HCT116 (cell line): ENCODE results near the gene ZC3H6. TPM values are rescaled to one million over a fixed set of nuclear protein-coding genes. Genes with fewer than 3 reads are reported as not detected.

Experiments used
- ATAC-seq: fragments of 200-7000 bp; cut with Tn5 transposase; 2 replicates; pipeline ENCODE4 v1.9.1; 2020; ENCODE audit warnings: mild to moderate bottlenecking, moderate library complexity
- BruUV-seq: library from RNA; stranded (reverse); fragments of 400-500 nt; replicated peaks from 2 replicates; lab custom pipeline; 2021; lab: Mats Ljungman, UMichigan
- CTCF ChIA-PET: fragments of 300-600 bp; sonication (Branson Sonifier 250); formaldehyde crosslinking; loops from one replicate; lab custom pipeline; 2021; ENCODE audit warnings: antibody characterized with exemption; lab: Charles Lee
- POLR2A ChIA-PET: fragments of 300-600, 350-600 bp; sonication (Branson Sonifier 250); formaldehyde crosslinking; loops from one replicate; lab custom pipeline; 2021; ENCODE audit warnings: antibody characterized with exemption; lab: Charles Lee
- RAD21 ChIA-PET, 2 experiments: fragments of 300-600 bp; sonication (Branson Sonifier 250); formaldehyde crosslinking; loops; one replicate each; lab custom pipeline; 2023; ENCODE audit warnings: low total read pairs in 2 of 2; ENCODE audit not compliant: uncharacterized antibody in 2 of 2, unreplicated experiment in 2 of 2, low non-redundant PET in 1 of 2; lab: Charles Lee
- DNase-seq: peaks from one replicate; pipeline ENCODE4 v3.0.0-alpha.2; 2010; ENCODE audit warnings: low read depth, low spot score
- H2AFZ ChIP-seq: fragments of 200-600 bp; shearing (Covaris generic), sonication (generic); 2 replicates; pipeline ENCODE4 v1.6.1; 2017; ENCODE audit warnings: low read depth, mixed run types, mixed read lengths, antibody characterized with exemption, low read length; ENCODE audit not compliant: poor library complexity, severe bottlenecking
- H3K27ac ChIP-seq: 2 replicates; pipeline ENCODE4 v1.5.1; 2012; ENCODE audit warnings: low read depth, low read length
- H3K27me3 ChIP-seq: fragments of 200-600 bp; sonication (generic); 2 replicates; pipeline ENCODE4 v1.6.1; 2016; ENCODE audit warnings: mixed run types, low read length, mixed read lengths; ENCODE audit not compliant: insufficient read depth
- H3K36me3 ChIP-seq, 2 experiments: fragments of 200-500 bp in 1 of 2; fragments of 200-600 bp in 1 of 2; sonication (Bioruptor generic) in 1 of 2; sonication (generic) in 1 of 2; 2 replicates each; pipeline versions ENCODE4 v1.5.1 to v1.6.1; 2014 to 2016; ENCODE audit warnings: low read length in 2 of 2, inconsistent platforms in 1 of 2, mixed read lengths in 1 of 2, mixed run types in 1 of 2; ENCODE audit not compliant: insufficient read depth in 2 of 2, control insufficient read depth in 1 of 2
- H3K4me1 ChIP-seq, 2 experiments: fragments of 200-600 bp in 1 of 2; sonication (generic) in 1 of 2; 2 replicates each; pipeline versions ENCODE4 v1.5.1 to v1.6.1; 2012 to 2017; ENCODE audit warnings: low read length in 2 of 2, inconsistent platforms in 1 of 2, mild to moderate bottlenecking in 1 of 2, mixed read lengths in 1 of 2, mixed run types in 1 of 2, moderate library complexity in 1 of 2; ENCODE audit not compliant: insufficient read depth in 2 of 2, control insufficient read depth in 1 of 2
- H3K4me2 ChIP-seq: fragments of 200-600 bp; sonication (generic); 2 replicates; pipeline ENCODE4 v1.6.1; 2017; ENCODE audit warnings: mixed run types, low read length, mixed read lengths
- H3K4me3 ChIP-seq, 2 experiments: fragments of 200-600 bp in 1 of 2; sonication (generic) in 1 of 2; replicated peaks in 1 of 2; 2 replicates each; pipeline ENCODE4 v1.5.1; 2011 to 2016; ENCODE audit warnings: low read length in 2 of 2, control low read depth in 1 of 2, low read depth in 1 of 2, mild to moderate bottlenecking in 1 of 2, mixed read lengths in 1 of 2, mixed run types in 1 of 2
- H3K79me2 ChIP-seq: fragments of 200-600 bp; sonication (generic); 2 replicates; pipeline ENCODE4 v1.6.1; 2017; ENCODE audit warnings: mild to moderate bottlenecking, mixed run types, low read length, moderate library complexity, mixed read lengths; ENCODE audit not compliant: insufficient read depth
- H3K9ac ChIP-seq: fragments of 200-600 bp; sonication (generic); 2 replicates; pipeline ENCODE4 v1.6.1; 2016; ENCODE audit warnings: low read length, mixed read lengths
- H3K9me2 ChIP-seq: fragments of 200-600 bp; sonication (generic), shearing (Covaris generic); 2 replicates; pipeline ENCODE4 v1.6.1; 2017; ENCODE audit warnings: mixed run types, mild to moderate bottlenecking, moderate library complexity; ENCODE audit not compliant: insufficient read depth
- H3K9me3 ChIP-seq, 2 experiments: fragments of 200-500 bp in 1 of 2; fragments of 200-600 bp in 1 of 2; sonication (Bioruptor generic) in 1 of 2; sonication (generic) in 1 of 2; 2 replicates each; pipeline ENCODE4 v1.6.1; 2014 to 2017; ENCODE audit warnings: low read length in 2 of 2, mixed read lengths in 2 of 2, inconsistent platforms in 1 of 2, low read depth in 1 of 2, mild to moderate bottlenecking in 1 of 2, mixed run types in 1 of 2, moderate library complexity in 1 of 2; ENCODE audit not compliant: control insufficient read depth in 1 of 2, insufficient read depth in 1 of 2
- H4K20me1 ChIP-seq: fragments of 200-600 bp; sonication (generic), shearing (Covaris generic); 2 replicates; pipeline ENCODE4 v1.6.1; 2017; ENCODE audit warnings: mixed run types, mild to moderate bottlenecking, moderate library complexity; ENCODE audit not compliant: insufficient read depth
- ELF1 ChIP-seq: IDR thresholded peaks from 2 replicates; pipeline ENCODE4 v1.6.1; 2012; ENCODE audit warnings: low read depth, borderline replicate concordance
- FOSL1 ChIP-seq: IDR thresholded peaks from 2 replicates; pipeline ENCODE4 v1.6.1; 2012; ENCODE audit warnings: low read depth
- POLR2A ChIP-seq: IDR thresholded peaks from 2 replicates; pipeline ENCODE4 v1.7.0; 2011; ENCODE audit warnings: borderline replicate concordance; ENCODE audit not compliant: insufficient read depth, insufficient read length; ENCODE audit errors: extremely low read depth
- POLR2AphosphoS5 ChIP-seq: IDR thresholded peaks from 2 replicates; pipeline ENCODE4 v1.6.1; 2011; ENCODE audit warnings: mild to moderate bottlenecking, low read depth, low read length, moderate library complexity
- RAD21 ChIP-seq: IDR thresholded peaks from 2 replicates; pipeline ENCODE4 v1.6.1; 2012; ENCODE audit warnings: low read depth, mild to moderate bottlenecking
- SIN3A ChIP-seq: IDR thresholded peaks from 2 replicates; pipeline ENCODE4 v1.6.1; 2012; ENCODE audit warnings: low read depth
- TCF7L2 ChIP-seq: IDR thresholded peaks from 2 replicates; pipeline ENCODE4 v1.7.0; 2011; ENCODE audit warnings: borderline replicate concordance, inconsistent platforms; ENCODE audit not compliant: insufficient read depth, insufficient read length; ENCODE audit errors: extremely low read depth
- YY1 ChIP-seq: IDR thresholded peaks from 2 replicates; pipeline ENCODE4 v1.6.1; 2011; ENCODE audit warnings: low read length, low read depth, moderate library complexity, mild to moderate bottlenecking; ENCODE audit not compliant: insufficient replicate concordance; ENCODE audit errors: extremely low read depth
- ZFX ChIP-seq: fragments of 450-650 bp; IDR thresholded peaks from 2 replicates; pipeline ENCODE4 v1.6.1; 2017
- ZNF274 ChIP-seq: fragments of 200-500 bp; sonication (Bioruptor generic); IDR thresholded peaks from 2 replicates; pipeline ENCODE4 v1.6.1; 2014; ENCODE audit warnings: mild to moderate bottlenecking, low read depth, low read length, inconsistent platforms
- intact Hi-C: fragments of 100-400 bp; cut with micrococcal nuclease; formaldehyde crosslinking; loops from 2 replicates; pipeline ENCODE4 v1.10.0; 2022
- total RNA-seq: library from RNA; stranded (reverse); gene quantifications from one replicate; pipeline ENCODE4 v1.2.1, GENCODE V29; 2021; ENCODE audit not compliant: unreplicated experiment
- TF ChIP-seq, protein P1 (sequence below): IDR thresholded peaks from 2 replicates; pipeline ENCODE4 v1.6.1; 2011; ENCODE audit warnings: mild to moderate bottlenecking, low read length, moderate library complexity; ENCODE audit not compliant: insufficient replicate concordance; ENCODE audit errors: extremely low read depth
- TF ChIP-seq, protein P2 (sequence below), 3 experiments: fragments of 200-600 bp in 1 of 3; sonication (generic) in 1 of 3; IDR thresholded peaks in 2 of 3; conservative IDR thresholded peaks in 1 of 3; 2 replicates each; pipeline ENCODE4 v1.5.1; 2012 to 2017; ENCODE audit warnings: low read depth in 2 of 3, low read length in 2 of 3, antibody characterized with exemption in 1 of 3, borderline replicate concordance in 1 of 3, control low read depth in 1 of 3, mild to moderate bottlenecking in 1 of 3, mixed read lengths in 1 of 3, mixed run types in 1 of 3, moderate library complexity in 1 of 3; ENCODE audit not compliant: insufficient read depth in 1 of 3

The ZC3H6 gene
- total RNA-seq, 1 experiment from 2014 or later = 7.0 TPM

DNA sequence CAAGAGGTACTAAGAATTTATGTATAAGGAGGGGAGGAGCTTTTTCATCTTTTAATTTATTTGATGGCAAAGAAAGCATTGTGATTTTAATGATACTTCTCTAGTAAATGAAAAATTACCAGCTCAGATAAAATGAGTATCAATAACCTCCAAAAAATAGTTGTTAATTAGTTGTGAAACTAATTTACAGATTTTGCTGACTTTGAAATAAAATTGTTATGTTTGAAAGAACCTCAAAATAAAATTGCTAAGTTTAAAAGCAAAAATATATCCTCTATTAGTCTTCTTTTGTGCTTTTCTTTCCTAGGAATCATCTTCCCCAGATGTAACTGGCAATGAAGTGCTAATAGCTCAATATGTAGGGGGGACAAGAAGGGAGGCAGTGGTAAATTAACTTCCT, 36.5 kb downstream of the ZC3H6 start:
- Histone ChIP-seq H3K9ac (no peak overlapping the region), H3K27ac (no peak overlapping the region), H3K9me2 (no peaks in the 10 kb centered on the region), H3K4me2 (no peak overlapping the region), H2AFZ (no peak overlapping the region), H3K9me3 (no peaks in the 10 kb centered on the region), H4K20me1 (no peaks in the 10 kb centered on the region), H3K79me2 (no peaks in the 10 kb centered on the region), H3K4me1 (no peaks in the 10 kb centered on the region), H3K4me3 (no peak overlapping the region), H3K36me3 (no peaks in the 10 kb centered on the region), H3K27me3 (no peaks in the 10 kb centered on the region)
- DNase-seq = no peak
- intact Hi-C loops = no loop called here
- no TSS peak for BruUV-seq
- CTCF ChIA-PET = no interaction called here
- POLR2A ChIA-PET = no interaction called here
- RAD21 ChIA-PET = no interaction called here
- ATAC-seq = no peak
- TF ChIP-seq YY1 (no peak), ZNF274 (no peak), SIN3A (no peak), RAD21 (no peak), POLR2A (no peak), ZFX (no peak), TCF7L2 (no peak), FOSL1 (no peak), POLR2AphosphoS5 (no peak), ELF1 (no peak)
- TF ChIP-seq, protein P1, sequence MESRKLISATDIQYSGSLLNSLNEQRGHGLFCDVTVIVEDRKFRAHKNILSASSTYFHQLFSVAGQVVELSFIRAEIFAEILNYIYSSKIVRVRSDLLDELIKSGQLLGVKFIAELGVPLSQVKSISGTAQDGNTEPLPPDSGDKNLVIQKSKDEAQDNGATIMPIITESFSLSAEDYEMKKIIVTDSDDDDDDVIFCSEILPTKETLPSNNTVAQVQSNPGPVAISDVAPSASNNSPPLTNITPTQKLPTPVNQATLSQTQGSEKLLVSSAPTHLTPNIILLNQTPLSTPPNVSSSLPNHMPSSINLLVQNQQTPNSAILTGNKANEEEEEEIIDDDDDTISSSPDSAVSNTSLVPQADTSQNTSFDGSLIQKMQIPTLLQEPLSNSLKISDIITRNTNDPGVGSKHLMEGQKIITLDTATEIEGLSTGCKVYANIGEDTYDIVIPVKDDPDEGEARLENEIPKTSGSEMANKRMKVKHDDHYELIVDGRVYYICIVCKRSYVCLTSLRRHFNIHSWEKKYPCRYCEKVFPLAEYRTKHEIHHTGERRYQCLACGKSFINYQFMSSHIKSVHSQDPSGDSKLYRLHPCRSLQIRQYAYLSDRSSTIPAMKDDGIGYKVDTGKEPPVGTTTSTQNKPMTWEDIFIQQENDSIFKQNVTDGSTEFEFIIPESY = no peak
- TF ChIP-seq, protein P2, sequence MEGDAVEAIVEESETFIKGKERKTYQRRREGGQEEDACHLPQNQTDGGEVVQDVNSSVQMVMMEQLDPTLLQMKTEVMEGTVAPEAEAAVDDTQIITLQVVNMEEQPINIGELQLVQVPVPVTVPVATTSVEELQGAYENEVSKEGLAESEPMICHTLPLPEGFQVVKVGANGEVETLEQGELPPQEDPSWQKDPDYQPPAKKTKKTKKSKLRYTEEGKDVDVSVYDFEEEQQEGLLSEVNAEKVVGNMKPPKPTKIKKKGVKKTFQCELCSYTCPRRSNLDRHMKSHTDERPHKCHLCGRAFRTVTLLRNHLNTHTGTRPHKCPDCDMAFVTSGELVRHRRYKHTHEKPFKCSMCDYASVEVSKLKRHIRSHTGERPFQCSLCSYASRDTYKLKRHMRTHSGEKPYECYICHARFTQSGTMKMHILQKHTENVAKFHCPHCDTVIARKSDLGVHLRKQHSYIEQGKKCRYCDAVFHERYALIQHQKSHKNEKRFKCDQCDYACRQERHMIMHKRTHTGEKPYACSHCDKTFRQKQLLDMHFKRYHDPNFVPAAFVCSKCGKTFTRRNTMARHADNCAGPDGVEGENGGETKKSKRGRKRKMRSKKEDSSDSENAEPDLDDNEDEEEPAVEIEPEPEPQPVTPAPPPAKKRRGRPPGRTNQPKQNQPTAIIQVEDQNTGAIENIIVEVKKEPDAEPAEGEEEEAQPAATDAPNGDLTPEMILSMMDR (IDR thresholded peaks at IDR 0.05 in 2 of 3, conservative IDR thresholded peaks at IDR 0.05 in 1 of 3; ENCODE audit: borderline replicate concordance in 1 of 3, insufficient read depth in 1 of 3, low read depth in 2 of 3, low read length in 2 of 3) = no peak
